ENCODE measurements around the gene COQ7.

COQ7 gene

DNA sequence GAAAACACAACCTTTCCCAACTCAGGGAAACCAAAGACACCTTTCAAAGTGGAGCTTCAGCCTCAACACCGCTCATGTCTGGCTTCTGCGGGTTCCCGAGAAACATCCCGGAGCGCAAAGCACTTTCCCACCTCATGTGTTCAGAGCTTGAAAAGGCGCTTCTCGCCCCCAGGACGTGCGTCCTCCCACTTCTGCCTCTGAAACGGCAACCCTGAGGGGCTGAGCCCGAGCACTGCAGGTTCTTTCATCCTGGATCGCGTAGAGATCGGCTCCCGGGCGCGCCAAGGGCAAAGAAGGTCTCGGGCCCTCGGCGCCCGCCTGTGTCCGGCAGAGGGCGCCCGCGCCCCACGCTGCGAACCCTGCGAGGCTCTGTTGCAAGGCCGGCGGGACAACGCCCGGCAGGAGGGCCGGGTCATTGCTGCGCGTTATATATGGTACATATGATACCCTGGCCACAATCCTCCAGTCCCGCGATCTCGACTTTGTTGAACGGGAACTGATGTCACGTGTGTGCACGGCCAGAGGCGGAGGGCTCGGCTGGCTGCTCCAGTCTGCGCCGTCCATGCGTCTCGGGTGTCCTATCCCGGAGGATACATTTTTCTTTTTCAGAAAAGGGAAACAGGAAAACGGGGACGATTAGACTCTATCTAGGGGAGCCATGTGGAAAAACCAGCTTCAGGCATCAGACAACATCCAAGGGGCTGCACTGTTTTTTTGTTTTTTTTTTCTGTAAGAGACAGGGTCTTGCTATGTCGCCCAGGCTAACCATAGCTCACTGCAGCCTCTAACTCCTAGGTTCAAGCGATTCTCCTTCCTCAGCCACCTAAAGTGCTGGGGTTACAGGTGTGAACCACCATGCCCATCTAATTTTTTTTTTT, 19.1 kb downstream of the COQ7 start:
- peak; percentile 72 for DNase-seq (ENCODE audit: low spot score)

DNA sequence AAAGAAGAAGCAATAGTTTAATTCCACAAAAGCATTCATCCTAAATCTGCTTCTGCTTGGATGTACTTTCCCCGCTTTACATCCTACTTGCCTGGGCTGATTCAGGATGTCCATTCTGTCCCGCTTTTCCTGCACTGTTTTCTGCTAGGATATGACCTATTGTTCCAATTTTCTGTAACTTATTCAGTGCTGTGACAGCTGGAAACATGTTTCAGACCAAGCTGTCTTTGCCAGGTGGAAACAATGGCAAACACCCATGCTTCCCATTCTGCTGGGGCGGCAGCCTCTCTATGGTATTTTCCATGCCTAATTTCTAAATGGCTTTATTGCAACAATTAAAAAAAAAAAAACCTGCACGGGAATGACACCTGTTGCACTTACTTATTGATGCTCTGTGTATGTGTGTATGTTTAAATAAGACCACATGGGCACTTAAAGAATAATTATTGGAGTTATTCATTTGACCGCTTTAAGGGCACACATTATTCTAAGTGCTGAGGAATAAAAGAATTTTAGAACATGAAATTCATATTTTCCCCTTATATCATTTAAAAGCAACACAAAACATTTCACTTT, 21.0 kb downstream of the COQ7 start:
- no peak for DNase-seq (ENCODE audit: low spot score)

GRCh38 chr16:19089410-19089955, 22.1 kb downstream of the COQ7 start:
- DNase-seq (ENCODE audit: low spot score) = no peak

- DNase-seq (ENCODE audit: low spot score) = no peak
These were observed 23.5 kb downstream of the COQ7 start for GRCh38 chr16:19090916-19091315.

DNA sequence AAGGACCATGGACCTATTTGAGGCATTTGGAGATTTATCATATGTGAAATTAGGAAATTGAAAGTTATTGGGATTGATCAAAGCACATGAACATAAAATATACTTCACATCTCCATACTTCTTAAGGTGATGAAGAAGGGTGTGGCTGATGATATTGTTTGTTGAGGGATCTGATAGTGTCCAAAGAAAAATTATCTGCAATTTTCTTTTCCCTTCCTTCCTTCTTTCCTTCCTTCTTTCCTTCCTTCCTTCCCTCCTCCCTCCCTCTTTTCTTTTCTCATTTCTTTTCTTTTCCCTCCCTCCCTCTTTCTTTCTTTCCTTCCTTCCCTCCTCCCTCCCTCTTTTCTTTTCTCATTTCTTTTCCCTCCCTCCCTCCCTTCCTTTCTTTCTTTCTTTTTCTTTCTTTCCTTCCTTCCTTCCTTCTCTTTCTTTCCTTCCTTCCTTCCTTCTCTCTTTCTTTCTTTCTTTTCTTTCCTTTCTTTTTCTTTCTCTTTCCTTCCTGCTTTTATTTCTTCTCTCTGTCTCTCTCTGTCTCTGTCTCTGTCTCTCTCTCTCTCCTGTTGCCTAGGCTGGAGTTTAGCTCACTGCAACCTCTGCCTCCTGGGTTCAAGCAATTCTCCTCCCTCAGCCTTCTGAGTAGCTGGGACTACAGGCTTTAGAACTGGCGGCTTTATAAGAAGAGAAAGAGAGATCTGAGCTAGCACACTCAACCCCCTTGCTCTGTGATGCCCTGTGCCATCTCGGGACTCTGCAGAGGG, 25.4 kb downstream of the COQ7 start:
- no peak for DNase-seq (ENCODE audit: low spot score)

DNA sequence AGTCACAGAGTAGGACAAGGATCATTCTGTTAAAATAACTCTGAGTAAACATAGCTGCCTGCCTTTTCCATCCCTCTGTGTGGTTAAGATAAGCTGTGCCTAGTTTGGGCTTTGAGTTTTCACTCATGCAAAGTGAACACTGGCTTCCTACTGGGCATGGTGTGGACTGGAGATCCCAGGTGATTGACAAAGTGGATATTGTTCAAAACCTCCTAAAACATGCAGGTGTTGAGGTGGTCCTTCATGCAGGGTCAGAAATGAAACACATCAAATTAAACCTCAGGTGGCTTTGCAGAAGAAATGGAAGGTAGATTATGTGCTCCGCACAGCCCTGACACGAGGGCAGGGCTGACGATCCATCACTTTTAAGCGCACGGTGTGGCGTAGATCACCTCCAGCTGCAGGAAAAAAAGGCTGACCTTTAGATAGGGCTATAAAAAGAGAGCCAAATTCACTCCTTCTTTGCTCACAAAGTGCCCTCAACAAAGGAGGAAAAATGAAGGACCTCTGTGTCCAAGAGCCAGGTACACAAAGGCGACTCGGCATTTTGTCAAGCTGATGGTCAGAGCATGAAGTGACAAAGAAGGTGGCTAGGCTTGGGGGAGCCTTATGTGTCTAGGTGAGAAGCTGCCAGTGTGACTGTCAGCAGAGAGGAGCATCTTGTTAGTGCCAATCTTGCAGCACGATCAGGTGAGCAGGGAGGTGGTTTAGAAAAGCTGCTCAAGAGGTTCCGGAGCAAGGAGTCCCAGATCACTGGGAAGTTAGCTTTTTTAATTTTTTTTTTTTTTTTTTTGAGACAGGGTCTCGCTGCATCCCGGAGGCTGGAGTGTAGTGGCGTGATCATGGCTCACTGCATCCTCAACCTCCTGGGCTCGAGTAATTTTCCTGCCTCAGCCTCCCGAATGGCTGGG, 26.5 kb downstream of the COQ7 start:
- no peak for DNase-seq (ENCODE audit: low spot score)

DNA sequence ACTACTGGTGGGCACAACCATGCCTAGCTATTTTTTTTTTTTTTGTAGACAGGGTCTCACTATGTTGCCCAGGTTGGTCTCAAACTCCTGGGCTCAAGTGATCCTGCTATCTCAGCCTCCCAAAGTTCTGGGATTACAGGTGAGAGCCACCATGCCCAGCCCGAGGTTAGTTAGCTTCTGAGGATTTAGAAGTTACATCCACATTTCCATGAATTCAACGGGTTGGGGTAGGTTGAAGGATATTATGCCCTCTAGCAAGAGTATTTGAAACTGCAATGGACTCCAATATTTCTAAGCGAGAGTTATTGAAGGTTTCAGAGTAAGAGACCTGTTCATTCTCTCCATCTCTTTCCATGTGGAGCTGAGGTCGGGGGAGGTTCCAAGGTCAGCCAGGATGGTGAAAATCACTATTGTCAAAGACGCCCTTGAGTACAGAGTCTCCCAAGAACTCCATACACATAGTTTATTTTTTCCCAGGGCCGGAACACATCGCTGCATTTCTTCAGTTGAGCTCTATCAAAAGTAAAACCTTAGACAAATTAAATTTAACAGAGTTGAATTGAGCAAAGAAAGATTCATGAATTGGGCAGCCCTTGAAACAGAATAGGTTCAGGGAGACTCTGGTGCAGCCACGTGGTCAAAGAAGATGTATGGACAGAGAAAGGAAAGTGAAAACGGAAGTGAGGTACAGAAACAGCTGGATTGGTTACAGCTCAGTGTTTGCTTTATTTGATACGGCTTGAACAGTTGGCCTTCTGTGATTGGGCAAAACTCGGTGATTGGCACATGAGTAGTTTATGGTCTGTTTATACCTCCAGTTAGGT, 27.3 kb downstream of the COQ7 start:
- DNase-seq (ENCODE audit: low spot score) = no peak

GRCh38 chr16:19095654-19096053, 28.2 kb downstream of the COQ7 start:
- DNase-seq (ENCODE audit: low spot score) = no peak

DNA sequence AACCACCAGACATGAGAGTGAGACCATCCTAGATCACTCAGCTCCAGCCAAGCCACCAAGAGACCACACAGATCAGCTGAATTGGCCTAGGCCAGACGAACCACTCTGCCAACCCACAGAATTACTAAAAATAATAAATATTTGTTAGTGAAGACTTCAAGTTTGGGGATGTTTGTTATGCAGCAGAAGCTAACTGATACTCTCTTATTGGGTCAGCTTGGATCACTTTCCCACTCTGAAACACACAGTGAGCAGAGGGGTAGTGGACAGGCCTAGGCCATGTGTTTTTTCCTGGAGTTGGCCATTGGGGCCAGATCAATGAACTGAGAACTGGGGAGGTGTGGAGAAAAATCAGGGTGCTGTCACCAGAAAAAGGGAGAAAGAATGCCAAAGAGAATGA, 30.8 kb downstream of the COQ7 start:
- no peak for DNase-seq (ENCODE audit: low spot score)

DNA sequence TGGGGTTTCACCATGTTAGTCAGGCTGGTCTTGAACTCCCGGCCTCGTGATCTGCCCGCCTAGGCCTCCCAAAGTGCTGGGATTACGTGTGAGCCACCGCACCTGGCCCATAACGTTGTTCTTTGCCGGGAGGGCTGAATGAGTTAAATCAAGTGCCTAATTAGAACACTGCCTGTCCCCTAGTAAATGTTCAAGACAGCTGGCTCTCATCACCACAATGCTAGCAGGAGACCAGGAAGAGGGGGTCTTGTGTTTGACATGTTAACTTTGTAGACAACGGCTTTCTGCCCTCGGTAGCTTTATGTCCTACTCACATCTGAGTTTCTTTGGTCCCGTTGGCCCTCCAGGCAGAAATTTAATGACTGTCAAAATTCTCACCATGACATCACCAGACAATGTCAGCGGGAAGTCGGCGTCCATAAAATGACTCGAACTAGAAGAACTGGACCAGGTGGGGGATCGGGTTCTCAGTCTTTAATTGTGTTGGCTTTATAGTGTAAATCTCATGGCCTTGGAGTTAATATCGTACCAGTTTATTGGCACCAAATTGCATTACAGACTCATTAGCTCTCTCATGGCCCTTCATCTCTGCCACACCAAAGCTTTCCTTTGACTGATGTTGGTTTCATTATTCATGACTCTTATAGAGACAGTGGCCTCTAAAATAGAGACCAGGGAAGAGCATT, 34.9 kb downstream of the COQ7 start:
- no peak for DNase-seq (ENCODE audit: low spot score)

GRCh38 chr16:19104607-19105006, 37.2 kb downstream of the COQ7 start:
- DNase-seq (ENCODE audit: low spot score) = no peak

GRCh38 chr16:19105131-19105530, 37.7 kb downstream of the COQ7 start:
- no peak for DNase-seq (ENCODE audit: low spot score)

- DNase-seq (ENCODE audit: low spot score) = no peak
These were observed 38.6 kb downstream of the COQ7 start for GRCh38 chr16:19105891-19106624.

DNA sequence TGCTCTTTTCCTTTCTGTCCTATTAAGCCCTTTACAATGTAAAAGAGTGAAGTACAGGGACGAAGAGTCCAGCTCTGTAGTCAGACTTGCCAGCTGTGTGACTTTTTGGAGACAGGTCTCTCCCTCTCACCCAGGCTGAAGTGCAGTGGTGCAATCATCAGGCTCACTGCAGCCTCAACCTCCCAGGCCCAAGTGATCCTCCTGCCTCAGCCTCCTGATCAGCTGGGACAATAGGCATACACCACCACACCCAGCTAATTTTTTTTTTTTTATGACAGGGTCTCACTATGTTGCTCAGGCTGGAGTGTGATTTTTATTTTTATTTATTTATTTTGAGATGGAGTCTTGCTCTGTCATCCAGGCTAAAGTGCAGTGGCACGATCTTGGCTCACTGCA, 39.2 kb downstream of the COQ7 start:
- no peak for DNase-seq (ENCODE audit: low spot score)

- DNase-seq (ENCODE audit: low spot score) = no peak
These were observed 41.2 kb downstream of the COQ7 start for GRCh38 chr16:19108409-19109287.

GRCh38 chr16:19109288-19109664, 41.9 kb downstream of the COQ7 start:
- no peak for DNase-seq (ENCODE audit: low spot score)

GRCh38 chr16:19110537-19111360, 43.3 kb downstream of the COQ7 start:
- DNase-seq (ENCODE audit: low spot score) = no peak

GRCh38 chr16:19112099-19112407, 44.6 kb downstream of the COQ7 start:
- DNase-seq (ENCODE audit: low spot score) = no peak

Measured in putamen (tissue), 1 donor.